Retinal pigment epithelial cell (primary cell): Measurements from ENCODE around the gene PSRC1.
"Not testable (repeated sequence)": the region's sequence is repeated elsewhere in the genome, so short reads cannot be mapped to it uniquely, and the experiment has no call there.

ENCODE experiments used
- DNase-seq: peaks from one replicate; pipeline ENCODE4 v3.0.0-alpha.2; 2010; ENCODE audit warnings: low read depth
- H3K4me3 ChIP-seq: 2 replicates; pipeline ENCODE4 v1.5.1; 2011; ENCODE audit warnings: mild to moderate bottlenecking, low read length, control low read depth, moderate library complexity
- CTCF ChIP-seq: conservative IDR thresholded peaks from 2 replicates; pipeline ENCODE4 v1.5.1; 2011; ENCODE audit warnings: low read depth, low read length, control low read depth, inconsistent platforms

The PSRC1 gene

GRCh38 chr1:109305991-109306390 lies 23.0 kb upstream of the PSRC1 start:
- TF ChIP-seq CTCF = peak; percentile 11
- DNase-seq = peak; percentile 46
- not testable (repeated sequence) for H3K4me3 ChIP-seq

DNA sequence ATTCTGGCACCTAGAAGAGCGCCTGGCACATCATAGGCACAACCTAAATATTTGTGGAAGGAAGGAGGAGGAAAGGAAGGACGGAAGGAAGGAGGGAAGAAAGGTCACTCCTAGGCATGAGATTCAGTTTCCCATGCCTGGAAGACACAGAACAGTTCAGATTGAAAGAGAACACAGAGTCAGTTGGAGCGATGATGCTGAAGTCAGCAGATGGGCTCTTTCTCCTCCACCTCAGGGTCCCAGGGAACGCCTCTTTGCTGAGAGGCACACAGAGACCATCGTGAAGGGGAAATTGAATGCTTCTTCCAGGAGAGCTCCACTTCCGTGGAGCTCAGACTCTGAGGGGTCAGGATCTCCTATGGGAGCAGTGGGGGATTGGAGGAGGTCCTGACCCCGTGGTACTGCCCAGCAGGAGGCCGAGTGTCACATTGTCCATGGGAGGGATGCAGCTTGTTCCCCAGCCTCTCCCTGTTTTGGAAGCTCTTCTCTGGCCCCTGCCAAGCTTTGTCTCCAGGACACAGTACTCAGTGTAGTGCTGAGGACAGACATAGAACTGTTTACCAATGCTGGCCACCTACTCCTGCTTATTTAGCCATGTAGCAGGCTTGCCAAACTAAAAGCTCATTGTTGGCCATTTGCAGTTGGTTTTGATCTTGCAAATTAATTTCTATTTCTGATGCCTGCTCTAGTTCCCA lies 21.4 kb upstream of the PSRC1 start:
- no peak overlapping the region for H3K4me3 ChIP-seq
- no peak for DNase-seq
- no peak for TF ChIP-seq CTCF

DNA sequence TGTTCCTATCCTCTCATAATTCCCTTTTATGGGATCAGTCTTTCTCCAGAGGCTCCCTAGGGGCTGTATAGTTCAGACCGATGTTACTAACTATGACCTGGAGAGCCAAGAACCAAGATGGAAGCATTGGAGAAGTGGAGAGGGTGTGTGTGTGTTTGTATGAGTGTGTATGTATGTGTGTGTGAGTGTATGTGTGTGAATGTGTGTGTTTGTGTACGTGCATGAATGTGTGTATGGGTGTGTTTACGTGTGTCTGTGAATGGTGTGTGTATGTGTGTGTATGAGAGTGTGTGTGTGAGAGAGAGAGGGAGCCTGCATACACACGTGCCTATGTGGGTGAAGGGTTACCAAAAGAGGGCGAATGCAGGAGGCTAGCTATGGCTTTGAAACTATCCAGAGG lies 18.9 kb upstream of the PSRC1 start:
- H3K4me3 ChIP-seq = no peak overlapping the region
- no peak for TF ChIP-seq CTCF
- DNase-seq = no peak

GRCh38 chr1:109300650-109301151 lies 17.8 kb upstream of the PSRC1 start:
- no peak for DNase-seq
- no peak for TF ChIP-seq CTCF
- H3K4me3 ChIP-seq = no peak overlapping the region

DNA sequence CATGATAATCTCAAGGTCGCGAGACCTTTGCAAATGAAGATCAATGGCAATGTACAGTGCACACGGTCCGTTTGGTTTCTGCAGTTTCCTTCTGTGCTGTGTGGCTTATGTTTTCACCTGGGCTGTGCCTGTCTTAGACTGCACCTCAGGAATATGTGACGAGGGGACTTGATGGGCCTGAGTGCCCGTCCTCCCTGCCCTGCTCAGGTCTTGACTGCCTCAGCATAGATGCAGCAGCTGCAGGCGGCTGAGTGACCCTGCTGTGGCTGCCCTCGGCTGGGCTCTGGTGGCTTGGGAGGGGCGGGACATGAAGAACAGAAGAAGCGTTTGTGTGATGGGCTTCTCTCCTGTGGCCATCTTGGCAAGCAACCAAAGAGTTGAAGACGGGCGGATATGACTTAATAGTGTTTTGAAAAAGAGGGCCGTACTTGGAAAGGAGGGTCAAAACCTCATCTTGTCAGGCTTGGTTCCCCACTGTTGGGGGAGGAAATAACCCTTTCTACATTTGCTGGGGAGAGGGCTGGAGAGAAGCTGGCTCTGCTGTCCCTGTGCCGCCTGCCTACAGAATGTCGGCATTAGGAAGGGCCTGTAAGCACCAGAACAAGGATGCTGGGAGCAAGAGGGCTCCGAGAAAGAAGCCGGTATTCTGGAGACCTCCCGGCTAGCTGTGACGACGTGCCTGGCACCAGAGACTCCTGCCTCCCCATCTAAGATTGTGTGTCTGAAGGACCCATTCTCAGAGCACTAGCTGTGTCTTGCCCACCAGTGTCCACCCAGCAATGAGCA lies 16.8 kb upstream of the PSRC1 start:
- DNase-seq = no peak
- no peak for TF ChIP-seq CTCF

GRCh38 chr1:109298666-109299557 lies 16.0 kb upstream of the PSRC1 start:
- no peak overlapping the region for H3K4me3 ChIP-seq
- no peak for DNase-seq
- no peak for TF ChIP-seq CTCF

More for the DNA sequence above, 16.8 kb upstream of the PSRC1 start:
- no peak overlapping the region for H3K4me3 ChIP-seq
